Activated CD4-positive, alpha-beta T cell treated with anti-CD3 and anti-CD28 coated beads for 48 hours (primary cell): Measurements from ENCODE around the gene SFTPD.

ENCODE experiments used
- DNase-seq: peaks from one replicate; pipeline ENCODE4 v3.0.0-alpha.2; 2020

Gene SFTPD

GRCh38 chr10:79944428-79945395 is 4.2 kb downstream of the SFTPD start:
- DNase-seq: no peak

- DNase-seq: no peak
These were observed 5.0 kb downstream of the SFTPD start for GRCh38 chr10:79943871-79944270.

GRCh38 chr10:79942261-79943185 is 6.4 kb downstream of the SFTPD start:
- DNase-seq: no peak

GRCh38 chr10:79941585-79942210 is 7.2 kb downstream of the SFTPD start:
- no peak for DNase-seq

- DNase-seq: no peak
These were observed 7.8 kb downstream of the SFTPD start for GRCh38 chr10:79941146-79941545.

GRCh38 chr10:79940431-79940830 is 8.5 kb downstream of the SFTPD start:
- DNase-seq: no peak

- DNase-seq: no peak
These were observed 8.9 kb downstream of the SFTPD start for GRCh38 chr10:79939969-79940368.

- DNase-seq: no peak
These were observed 10.0 kb downstream of the SFTPD start for GRCh38 chr10:79938728-79939406.

GRCh38 chr10:79937701-79938151 is 11.2 kb downstream of the SFTPD start:
- DNase-seq: no peak

- no peak for DNase-seq
These were observed 12.0 kb downstream of the SFTPD start for GRCh38 chr10:79936625-79937615.

- DNase-seq: no peak
These were observed 14.9 kb downstream of the SFTPD start for GRCh38 chr10:79933961-79934360.

- no peak for DNase-seq
These were observed 16.0 kb downstream of the SFTPD start for GRCh38 chr10:79932841-79933379.

GRCh38 chr10:79932307-79932706 is 16.6 kb downstream of the SFTPD start:
- DNase-seq: no peak

GRCh38 chr10:79930751-79931150 is 18.2 kb downstream of the SFTPD start:
- DNase-seq: no peak

- no peak for DNase-seq
These were observed 18.6 kb downstream of the SFTPD start for GRCh38 chr10:79930267-79930666.

- DNase-seq: peak; percentile 87
These were observed 19.4 kb downstream of the SFTPD start for GRCh38 chr10:79929409-79929904.

GRCh38 chr10:79928028-79928583 is 20.8 kb downstream of the SFTPD start:
- DNase-seq: no peak

GRCh38 chr10:79927111-79927828 is 21.6 kb downstream of the SFTPD start:
- no peak for DNase-seq

GRCh38 chr10:79926037-79926436 is 22.9 kb downstream of the SFTPD start:
- DNase-seq: no peak

- DNase-seq: no peak
These were observed 23.3 kb downstream of the SFTPD start for GRCh38 chr10:79925614-79926013.
